ENCODE results near the gene KLHL24. TPM values are rescaled to one million over a fixed set of nuclear protein-coding genes. Genes with fewer than 3 reads are reported as not detected.
"Not testable (repeated sequence)": the region's sequence is repeated elsewhere in the genome, so short reads cannot be mapped to it uniquely, and the experiment has no call there.

KLHL24 gene
- polyA plus RNA-seq, 1 experiment = 11.0 TPM

- Histone ChIP-seq H3K36me3 (ENCODE audit: control insufficient read depth, insufficient read depth, low read length) (no peaks in the 10 kb centered on the region), H3K4me3 (ENCODE audit: low read depth, low read length) (no peak overlapping the region), H3K27me3 (ENCODE audit: control insufficient read depth, insufficient read depth, low read length) (no peaks in the 10 kb centered on the region; the same call in 1 of the 2 replicates)
- TF ChIP-seq CTCF (IDR thresholded peaks at IDR 0.05; ENCODE audit: insufficient read depth, low read depth, low read length) = no peak
- POLR2A ChIA-PET = no interaction called here
- CTCF ChIA-PET = no interaction called here
- no peak for DNase-seq (ENCODE audit: low read depth)
These were observed 8.4 kb upstream of the KLHL24 start for GRCh38 chr3:183626877-183627594.

- Histone ChIP-seq H3K27me3 (ENCODE audit: control insufficient read depth, insufficient read depth, low read length) (no peaks in the 10 kb centered on the region; the same call in 1 of the 2 replicates), H3K36me3 (ENCODE audit: control insufficient read depth, insufficient read depth, low read length) (no peaks in the 10 kb centered on the region), H3K4me3 (ENCODE audit: low read depth, low read length) (no peak overlapping the region)
- no peak for DNase-seq (ENCODE audit: low read depth)
- ChIA-PET POLR2A (no interaction called here), CTCF (interaction anchor here (1.1 to 1.3 kb wide), 2 partner anchors 32 to 160 kb away, joined by 3 read pairs; no protein-coding TSS in a partner anchor)
- no peak for TF ChIP-seq CTCF (IDR thresholded peaks at IDR 0.05; ENCODE audit: insufficient read depth, low read depth, low read length)
These were observed 5.7 kb upstream of the KLHL24 start for GRCh38 chr3:183629546-183630301.

GRCh38 chr3:183631715-183632114 lies 3.7 kb upstream of the KLHL24 start:
- Histone ChIP-seq H3K36me3 (ENCODE audit: control insufficient read depth, insufficient read depth, low read length) (no peaks in the 10 kb centered on the region), H3K4me3 (ENCODE audit: low read depth, low read length) (no peak overlapping the region), H3K27me3 (ENCODE audit: control insufficient read depth, insufficient read depth, low read length) (no peaks in the 10 kb centered on the region; the same call in 1 of the 2 replicates)
- ChIA-PET CTCF (no interaction called here), POLR2A (no interaction called here)
- no peak for DNase-seq (ENCODE audit: low read depth)
- TF ChIP-seq CTCF (IDR thresholded peaks at IDR 0.05; ENCODE audit: insufficient read depth, low read depth, low read length) = no peak

GRCh38 chr3:183632725-183633124 lies 2.7 kb upstream of the KLHL24 start:
- CTCF ChIA-PET = interaction anchor here (0.7 kb wide), 1 partner anchor 134 kb away, joined by 3 read pairs; no protein-coding TSS in a partner anchor
- POLR2A ChIA-PET = not testable (repeated sequence)

GRCh38 chr3:183634707-183635106 lies 716 bp upstream of the KLHL24 start:
- no peaks in the 10 kb centered on the region for H3K27me3 ChIP-seq (ENCODE audit: control insufficient read depth, insufficient read depth, low read length)
- ChIA-PET CTCF (interaction anchor here (1.4 to 2.7 kb wide), 2 partner anchors 132 to 151 kb away, joined by 3 to 9 read pairs; no protein-coding TSS in a partner anchor), POLR2A (interaction anchor here (0.6 kb wide), 1 partner anchor 149 kb away, joined by 3 read pairs; no protein-coding TSS in a partner anchor)
- no peak for TF ChIP-seq CTCF (IDR thresholded peaks at IDR 0.05; ENCODE audit: insufficient read depth, low read depth, low read length)
- H3K4me3 ChIP-seq (ENCODE audit: low read depth, low read length) = no peak overlapping the region
- DNase-seq (ENCODE audit: low read depth) = no peak
- no peaks in the 10 kb centered on the region for H3K36me3 ChIP-seq (ENCODE audit: control insufficient read depth, insufficient read depth, low read length)

More at GRCh38 chr3:183632725-183633124, 2.7 kb upstream of the KLHL24 start:
- not testable (repeated sequence) for DNase-seq (ENCODE audit: low read depth); H3K27me3 ChIP-seq (ENCODE audit: control insufficient read depth, insufficient read depth, low read length); H3K4me3 ChIP-seq (ENCODE audit: low read depth, low read length); H3K36me3 ChIP-seq (ENCODE audit: control insufficient read depth, insufficient read depth, low read length)
